Suprapubic skin (tissue), 4 donors: ENCODE measurements around the gene CFAP74. TPM values are rescaled to one million over a fixed set of nuclear protein-coding genes. Genes with fewer than 3 reads are reported as not detected.
A peak's percentile ranks its signal among the peaks of the same experiment; 100 is the strongest.

Experiments
- DNase-seq, 2 donors: peaks; one replicate each; pipeline ENCODE4 v3.0.0-alpha.2; 2019; ENCODE audit warnings: low spot score in 2 of 2
- H3K27ac ChIP-seq: fragments of 200-600 bp; sonication (generic); one replicate; pipeline ENCODE4 v1.5.1; 2019
- H3K27me3 ChIP-seq: fragments of 200-600 bp; sonication (generic); one replicate; pipeline ENCODE4 v1.5.1; 2019
- H3K36me3 ChIP-seq: fragments of 200-600 bp; sonication (generic); one replicate; pipeline ENCODE4 v1.5.1; 2019
- H3K4me1 ChIP-seq: fragments of 200-600 bp; sonication (generic); one replicate; pipeline ENCODE4 v1.5.1; 2019
- H3K4me3 ChIP-seq: fragments of 200-600 bp; sonication (generic); one replicate; pipeline ENCODE4 v1.5.1; 2019; ENCODE audit warnings: mild to moderate bottlenecking
- H3K9me3 ChIP-seq: fragments of 200-600 bp; sonication (generic); one replicate; pipeline ENCODE4 v1.5.1; 2019
- CTCF ChIP-seq, 2 donors: fragments of 200-600 bp in 1 of 2; fragments of 450-650 bp in 1 of 2; sonication (generic) in 1 of 2; IDR thresholded peaks; one replicate each; pipeline ENCODE4 v1.5.1; 2016 to 2019; ENCODE audit warnings: antibody characterized with exemption in 2 of 2, mild to moderate bottlenecking in 1 of 2, moderate library complexity in 1 of 2
- EP300 ChIP-seq: sonication (generic); formaldehyde crosslinking; IDR thresholded peaks from one replicate; pipeline ENCODE4 v1.6.1; 2017; ENCODE audit warnings: antibody characterized with exemption
- POLR2A ChIP-seq, 2 donors: fragments of 450-650 bp; IDR thresholded peaks; one replicate each; pipeline ENCODE4 v1.6.1; 2017; ENCODE audit warnings: antibody characterized with exemption in 2 of 2, mild to moderate bottlenecking in 2 of 2, moderate library complexity in 2 of 2
- POLR2AphosphoS5 ChIP-seq, 3 donors: sonication (generic); formaldehyde crosslinking; IDR thresholded peaks; one replicate each; pipeline ENCODE4 v1.6.1; 2017; ENCODE audit warnings: antibody characterized with exemption in 3 of 3
- WGBS: methylation state at CpG from one replicate; pipeline ENCODE4 v1.1.5; 2018; 5-methylcytosine and 5-hydroxymethylcytosine counted together
- total RNA-seq, 4 donors: library from RNA; depleted of rRNA; stranded (reverse); fragments of >200 nt; gene quantifications; one replicate each; pipeline ENCODE4 v1.1.0, GENCODE V29; 2016

CFAP74 gene
- total RNA-seq: not detected

GRCh38 chr1:2003541-2004131, at the start of gene CFAP74:
Gene CFAP74 (minus strand): TSS chr1:2003786. CDS start chr1:1990956, 12,830 bp downstream.
- TF ChIP-seq CTCF (IDR thresholded peaks at IDR 0.05) (no peak), POLR2A (IDR thresholded peaks at IDR 0.05) (no peak), POLR2AphosphoS5 (IDR thresholded peaks at IDR 0.05) (no peak)
- Histone ChIP-seq H3K9me3 (no peaks in the 10 kb centered on the region), H3K4me1 (peaks cover 6% of the 10 kb centered on the region), H3K27me3 (peaks cover 73% of the 10 kb centered on the region), H3K27ac (no peak within 1 kb of the TSS), H3K36me3 (no peaks in the 10 kb centered on the region), H3K4me3 (no peak within 1 kb of the TSS)
- no peak for DNase-seq
- WGBS: 8% methylated on average over 15 of the region's 49 CpGs

- peaks cover 31% of the 10 kb centered on the region for H3K27me3 ChIP-seq
- no peak overlapping the region for H3K27ac ChIP-seq
- peaks cover 27% of the 10 kb centered on the region for H3K4me1 ChIP-seq
- TF ChIP-seq EP300 (no peak), POLR2AphosphoS5 (IDR thresholded peaks at IDR 0.05) (no peak), CTCF (IDR thresholded peaks at IDR 0.05) (no peak), POLR2A (IDR thresholded peaks at IDR 0.05) (no peak)
- no peaks in the 10 kb centered on the region for H3K9me3 ChIP-seq
- H3K36me3 ChIP-seq: peaks cover 11% of the 10 kb centered on the region
- H3K4me3 ChIP-seq: no peak overlapping the region
- 85% methylated on average over 17 of the region's 17 CpGs for WGBS
- no peak for DNase-seq
Measured at GRCh38 chr1:2053217-2053616, 49.6 kb upstream of the CFAP74 start.

- H3K27ac ChIP-seq: no peak overlapping the region
- 89% methylated on average over 10 of the region's 10 CpGs for WGBS
Measured at GRCh38 chr1:2052756-2053155, 49.2 kb upstream of the CFAP74 start.

GRCh38 chr1:2052054-2052679, 48.6 kb upstream of the CFAP74 start:
- Histone ChIP-seq H3K27ac (no peak overlapping the region), H3K4me1 (peaks cover 27% of the 10 kb centered on the region), H3K36me3 (peaks cover 7% of the 10 kb centered on the region), H3K4me3 (peak overlapping the region; percentile 62), H3K27me3 (peaks cover 35% of the 10 kb centered on the region), H3K9me3 (no peaks in the 10 kb centered on the region)
- 54% methylated on average over 10 of the region's 16 CpGs for WGBS
- no peak for DNase-seq
- TF ChIP-seq CTCF (IDR thresholded peaks at IDR 0.05) (no peak), POLR2AphosphoS5 (IDR thresholded peaks at IDR 0.05) (no peak), EP300 (no peak), POLR2A (IDR thresholded peaks at IDR 0.05) (no peak)

More at GRCh38 chr1:2052756-2053155, 49.2 kb upstream of the CFAP74 start:
- H3K9me3 ChIP-seq: no peaks in the 10 kb centered on the region
- H3K36me3 ChIP-seq: peaks cover 11% of the 10 kb centered on the region
- peaks cover 27% of the 10 kb centered on the region for H3K4me1 ChIP-seq
- peaks cover 34% of the 10 kb centered on the region for H3K27me3 ChIP-seq
- no peak overlapping the region for H3K4me3 ChIP-seq
- TF ChIP-seq POLR2A (IDR thresholded peaks at IDR 0.05) (no peak), CTCF (IDR thresholded peaks at IDR 0.05) (no peak), POLR2AphosphoS5 (IDR thresholded peaks at IDR 0.05) (no peak), EP300 (no peak)
- no peak for DNase-seq

GRCh38 chr1:2050793-2051682, 47.5 kb upstream of the CFAP74 start:
- TF ChIP-seq CTCF (IDR thresholded peaks at IDR 0.05) (no peak), EP300 (no peak), POLR2AphosphoS5 (IDR thresholded peaks at IDR 0.05) (no peak), POLR2A (IDR thresholded peaks at IDR 0.05) (no peak)
- Histone ChIP-seq H3K27ac (peak overlapping the region; percentile 3), H3K4me1 (peaks cover 33% of the 10 kb centered on the region), H3K9me3 (no peaks in the 10 kb centered on the region), H3K4me3 (peak overlapping the region; percentile 62), H3K36me3 (peaks cover 3% of the 10 kb centered on the region), H3K27me3 (peaks cover 44% of the 10 kb centered on the region)
- no peak for DNase-seq
- WGBS: 2% methylated on average over 21 of the region's 84 CpGs
